IPS-NIHi11 (cell line): ENCODE results near the gene FGR.
"Not testable (repeated sequence)": the region's sequence is repeated elsewhere in the genome, so short reads cannot be mapped to it uniquely, and the experiment has no call there.

ENCODE experiments used
- DNase-seq: peaks from one replicate; pipeline ENCODE4 v3.0.0; 2012; ENCODE audit warnings: mixed read lengths, low spot score

The FGR gene

DNA sequence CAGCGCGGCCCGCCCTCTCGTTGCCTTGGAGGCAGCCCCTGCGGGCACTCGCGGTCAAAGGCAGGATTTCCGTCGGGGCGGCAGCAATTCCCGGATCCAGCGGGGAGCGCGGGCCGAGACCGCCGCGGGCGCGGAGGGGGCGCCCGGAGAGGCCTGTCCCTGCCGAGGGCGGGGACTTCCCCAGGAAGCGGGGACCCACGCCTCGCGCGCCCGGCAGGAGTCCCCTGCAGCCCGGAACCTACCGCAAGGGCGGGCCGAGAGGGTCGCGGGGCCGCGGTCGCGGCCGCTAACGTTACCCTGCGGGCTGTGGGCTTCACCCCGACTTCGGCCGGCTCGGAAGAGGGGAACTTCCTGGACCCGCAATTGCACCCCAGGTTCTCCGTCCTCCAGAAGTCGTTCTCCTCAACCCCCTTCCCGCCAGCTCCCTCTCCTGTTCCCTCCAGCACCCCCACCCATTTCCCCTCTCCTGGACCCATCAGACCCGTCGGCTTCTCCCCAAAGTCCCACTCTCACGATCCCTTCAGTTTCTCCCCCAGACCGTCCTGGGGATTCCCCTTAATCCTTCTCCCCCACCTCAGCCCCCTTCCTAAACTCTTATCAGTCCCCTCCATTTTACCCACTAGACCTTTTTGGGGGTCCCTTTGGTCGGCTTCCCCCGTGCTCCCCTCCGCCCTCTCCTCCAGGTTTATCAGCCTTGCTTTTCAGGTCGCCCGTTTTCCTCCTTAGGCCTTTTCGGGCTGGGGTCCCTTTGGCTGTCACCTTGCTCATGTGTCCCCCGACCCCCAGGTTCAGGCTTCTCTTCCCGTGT lies 604 bp downstream of the FGR start:
- DNase-seq: peak; percentile 63

DNA sequence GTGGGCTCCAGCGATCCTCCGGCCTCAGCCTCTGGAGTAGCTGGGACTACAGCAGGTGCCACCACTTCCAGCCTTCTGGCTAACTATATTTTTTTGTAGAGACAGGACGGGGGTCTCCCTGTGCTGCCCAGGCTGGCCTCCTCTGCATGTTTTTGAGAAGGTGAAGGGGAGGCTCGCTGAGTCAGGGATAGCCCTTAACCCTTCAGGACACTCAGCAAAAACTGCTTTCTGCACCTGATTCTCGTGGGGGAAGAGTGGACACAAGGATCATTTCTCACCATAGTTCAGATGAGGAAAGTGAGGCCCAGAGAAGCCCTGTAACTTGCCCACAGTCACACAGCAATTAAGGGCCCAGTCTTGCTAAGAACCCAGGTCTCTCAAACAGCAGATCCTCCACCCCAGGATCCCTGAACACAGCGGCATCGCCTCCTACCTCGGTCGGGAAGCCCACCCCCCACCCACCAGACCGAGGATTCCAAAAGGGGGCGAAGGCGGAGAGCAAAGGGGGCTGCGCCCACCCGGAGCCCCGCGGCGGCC lies 1.3 kb downstream of the FGR start:
- no peak for DNase-seq

DNA sequence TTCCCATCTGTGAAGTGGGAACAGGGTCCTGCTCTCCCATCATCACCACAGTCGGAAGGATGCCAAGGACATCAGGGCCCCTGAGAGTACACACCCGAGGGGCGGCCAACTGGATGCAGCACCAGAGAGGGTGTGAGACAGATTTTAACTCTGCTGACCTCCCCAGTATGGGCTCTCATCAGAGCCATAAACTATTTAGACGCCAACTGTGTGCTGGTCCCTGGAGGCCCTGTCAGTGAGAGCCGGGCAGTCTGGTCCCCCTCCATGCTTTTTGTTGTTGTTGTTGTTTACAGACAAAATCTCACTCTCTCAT lies 1.7 kb downstream of the FGR start:
- no peak for DNase-seq

DNA sequence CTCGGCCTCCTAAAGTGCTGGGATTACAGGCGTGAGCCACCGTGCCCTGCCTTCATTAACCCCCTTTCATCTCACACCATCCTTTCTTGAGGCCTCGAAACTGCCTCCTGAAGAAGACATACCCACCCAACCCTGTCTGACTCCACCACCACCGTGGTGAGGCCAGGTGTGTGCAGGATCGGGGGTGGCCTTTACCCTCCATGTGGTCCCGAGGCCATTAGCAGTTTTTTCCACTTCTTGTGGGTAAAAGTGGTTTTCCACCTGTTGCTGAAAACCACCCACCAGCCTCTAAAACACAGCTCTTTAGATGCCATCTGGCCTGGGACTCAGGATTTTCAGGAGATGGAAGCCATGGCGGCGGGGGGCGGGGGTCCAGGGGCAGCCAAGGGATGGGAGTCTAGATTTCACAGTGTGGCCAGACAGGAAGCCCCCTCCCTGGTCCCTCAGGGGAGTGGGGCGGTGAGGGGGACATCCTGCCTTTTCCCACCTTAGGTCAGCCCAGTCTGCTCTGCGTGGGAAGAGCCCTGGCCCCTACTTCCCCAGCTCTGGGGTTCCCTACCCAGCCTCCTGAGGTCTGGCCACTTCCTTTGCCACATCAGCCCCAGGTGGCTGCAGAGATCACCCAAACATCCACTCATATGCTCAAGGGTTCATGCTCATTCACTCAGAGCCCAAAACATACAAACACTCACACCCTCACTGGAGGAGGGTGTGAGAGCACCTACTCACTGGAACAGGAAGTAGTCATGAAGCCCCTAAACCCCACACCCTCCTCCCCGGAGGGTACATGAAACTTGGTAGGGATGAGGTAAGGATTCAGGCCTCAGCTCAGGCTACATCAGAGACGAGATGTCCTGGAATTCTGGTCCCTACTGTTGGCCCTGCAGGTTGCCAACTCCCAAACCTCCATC lies 2.3 kb downstream of the FGR start:
- DNase-seq: no peak

DNA sequence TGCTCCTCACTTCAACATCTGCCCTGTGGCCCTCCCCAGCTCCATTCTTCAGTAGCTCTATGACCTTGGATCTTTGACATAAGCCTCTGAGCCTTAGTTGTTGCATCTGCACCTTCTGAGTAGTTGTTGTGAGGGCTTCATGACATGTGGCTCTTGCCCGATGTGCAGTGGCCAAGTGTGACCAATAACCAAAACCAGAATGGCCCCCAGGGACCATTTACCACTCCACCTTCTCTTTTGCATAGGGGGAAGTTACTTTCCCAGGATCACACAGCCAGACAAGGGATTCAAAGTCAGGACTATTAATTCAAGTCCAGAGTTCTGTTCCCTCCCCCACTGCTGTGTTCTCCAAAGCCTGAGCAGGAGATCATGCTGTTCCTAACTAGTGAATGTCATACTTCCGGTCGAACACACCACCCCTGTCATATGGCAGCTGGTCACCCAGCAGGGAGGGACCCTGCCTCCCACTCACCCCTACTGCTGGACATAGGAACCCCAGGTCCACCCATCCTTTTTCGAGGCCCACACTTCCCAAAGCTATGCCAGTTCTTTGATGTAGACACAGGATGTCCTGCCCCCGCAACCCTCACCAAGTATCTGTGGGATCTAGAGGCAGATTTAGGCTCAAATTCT lies 4.0 kb downstream of the FGR start:
- DNase-seq: no peak

DNA sequence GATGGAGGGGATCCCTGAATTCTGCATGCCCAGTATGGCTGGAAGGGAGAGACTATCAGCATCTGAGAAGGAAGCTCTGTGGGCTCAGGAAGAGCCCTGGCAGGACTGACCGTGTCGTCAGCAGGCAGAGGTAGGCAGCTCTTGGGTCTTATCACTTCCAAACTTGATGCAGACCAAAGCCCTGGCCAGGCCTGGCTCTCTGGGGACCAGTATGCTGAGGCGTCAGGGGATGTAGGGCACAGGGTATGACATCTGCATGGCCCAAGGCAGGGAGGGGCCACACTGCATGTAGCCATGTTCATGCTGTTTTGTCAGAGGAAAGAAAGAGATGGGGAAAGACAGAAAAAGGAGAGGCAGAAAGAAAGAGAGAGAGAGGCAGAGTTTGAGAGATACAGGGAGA lies 6.3 kb downstream of the FGR start:
- no peak for DNase-seq

DNA sequence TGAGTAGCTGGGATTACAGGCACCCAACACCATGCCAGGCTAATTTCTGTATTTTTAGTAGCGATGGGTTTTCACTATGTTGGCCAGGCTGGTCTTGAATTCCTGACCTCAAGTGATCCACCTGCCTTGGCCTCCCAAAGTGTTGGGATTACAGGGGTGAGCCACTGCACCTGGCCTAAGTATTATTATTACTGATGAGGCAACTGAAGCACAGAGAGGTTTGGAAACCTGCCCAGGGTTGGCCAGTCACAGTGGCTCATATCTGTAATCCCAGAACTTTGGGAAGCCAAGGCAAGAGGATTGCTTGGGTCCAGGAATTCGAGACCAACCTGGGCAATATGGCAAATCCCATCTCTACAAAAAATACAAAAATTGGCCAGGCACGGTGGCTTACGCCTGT lies 7.3 kb downstream of the FGR start:
- DNase-seq: not testable (repeated sequence)

DNA sequence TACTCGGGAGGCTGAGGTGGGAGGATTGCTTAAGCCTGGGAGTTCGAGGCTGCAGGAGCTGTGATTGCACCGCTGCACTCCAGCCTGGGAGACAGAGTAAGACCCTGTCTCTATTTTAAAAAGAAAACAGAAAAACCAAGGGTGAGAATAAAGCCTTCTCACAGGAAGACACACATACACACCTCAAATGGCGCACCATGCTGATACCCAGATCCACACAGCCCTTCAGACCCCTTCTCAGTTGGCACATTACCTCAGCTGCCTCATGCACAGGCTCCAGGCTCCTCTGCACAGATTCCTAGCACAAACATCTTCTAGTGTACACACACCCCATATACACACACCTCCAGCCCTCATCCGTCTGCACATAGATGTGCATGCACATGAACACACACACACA lies 7.9 kb downstream of the FGR start:
- DNase-seq: no peak

DNA sequence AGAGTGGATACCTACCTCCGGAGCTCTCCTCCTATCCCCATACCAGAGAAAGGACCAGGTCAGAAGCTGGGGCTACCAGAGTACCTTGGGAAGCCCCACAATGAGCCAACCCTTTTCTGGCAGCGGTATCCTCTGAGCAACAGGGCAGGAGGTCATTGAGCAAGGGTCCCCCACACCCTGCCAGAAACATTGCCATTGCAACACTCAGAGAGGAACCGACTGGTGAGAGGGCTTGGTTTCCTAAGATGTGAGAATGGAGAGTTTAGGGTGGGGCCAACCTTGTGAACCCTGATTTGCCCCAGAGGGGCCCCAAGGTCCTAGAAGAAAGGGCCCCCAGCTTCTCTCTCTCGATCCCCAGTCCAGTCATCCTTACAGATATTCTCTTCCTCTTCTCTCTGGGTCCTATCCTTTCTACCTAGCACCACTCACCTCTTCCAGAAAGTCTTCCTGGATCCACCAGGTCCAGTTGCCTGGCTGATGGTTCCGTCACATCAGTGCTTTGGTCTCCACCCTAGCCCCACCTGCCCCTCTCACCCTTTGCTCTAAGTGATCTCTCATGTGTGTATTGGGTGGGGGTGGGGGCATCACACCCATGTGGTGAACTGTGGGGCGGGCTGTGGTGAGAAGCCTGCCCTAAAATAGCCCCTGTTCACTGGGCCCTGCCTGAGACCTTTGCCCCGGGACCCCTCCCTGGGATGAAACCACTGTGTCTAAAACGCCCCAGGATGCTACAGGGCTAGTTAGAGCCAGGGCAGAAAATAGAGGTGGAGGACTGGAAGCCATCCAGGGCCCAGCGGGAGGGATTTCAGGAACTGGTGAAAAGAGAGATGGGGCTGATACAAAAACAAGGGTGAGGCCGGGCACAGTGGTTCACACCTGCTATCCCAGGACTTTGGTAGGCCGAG lies 8.7 kb downstream of the FGR start:
- DNase-seq: no peak

DNA sequence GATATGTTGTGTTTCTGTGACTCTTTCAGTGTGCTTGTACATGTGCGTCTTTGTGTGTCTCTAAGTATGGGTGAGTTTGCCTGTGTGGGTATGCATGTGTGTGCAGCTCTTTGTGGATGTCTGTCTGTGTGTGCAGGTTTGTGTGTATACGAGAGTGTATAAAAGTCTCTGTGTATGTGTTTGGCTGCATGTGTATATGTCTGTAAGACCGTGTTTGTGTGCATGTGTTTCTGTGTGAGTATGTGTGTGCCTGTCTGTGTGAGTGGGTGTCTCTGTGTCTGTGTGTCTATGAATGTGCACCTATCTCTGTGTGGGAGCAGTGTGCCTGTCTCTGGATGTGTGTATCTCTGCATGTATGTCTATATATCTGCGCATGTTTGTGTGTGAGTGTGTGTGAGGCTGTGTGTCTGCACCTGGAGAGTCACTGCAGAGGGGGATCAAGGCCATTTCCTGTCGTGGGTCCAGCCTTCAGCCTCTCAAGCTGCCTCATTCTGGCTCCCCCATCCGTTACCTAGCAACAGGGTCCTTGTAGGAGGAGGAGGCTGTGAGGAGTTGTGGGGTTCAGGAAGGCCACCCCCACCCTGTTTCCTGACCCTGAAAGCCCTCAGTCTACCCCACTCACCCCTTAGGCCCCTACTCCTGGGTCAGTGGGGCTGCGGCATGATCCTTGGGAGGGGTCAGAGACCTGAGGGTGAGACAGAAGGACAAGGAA lies 10.4 kb downstream of the FGR start:
- DNase-seq: no peak

DNA sequence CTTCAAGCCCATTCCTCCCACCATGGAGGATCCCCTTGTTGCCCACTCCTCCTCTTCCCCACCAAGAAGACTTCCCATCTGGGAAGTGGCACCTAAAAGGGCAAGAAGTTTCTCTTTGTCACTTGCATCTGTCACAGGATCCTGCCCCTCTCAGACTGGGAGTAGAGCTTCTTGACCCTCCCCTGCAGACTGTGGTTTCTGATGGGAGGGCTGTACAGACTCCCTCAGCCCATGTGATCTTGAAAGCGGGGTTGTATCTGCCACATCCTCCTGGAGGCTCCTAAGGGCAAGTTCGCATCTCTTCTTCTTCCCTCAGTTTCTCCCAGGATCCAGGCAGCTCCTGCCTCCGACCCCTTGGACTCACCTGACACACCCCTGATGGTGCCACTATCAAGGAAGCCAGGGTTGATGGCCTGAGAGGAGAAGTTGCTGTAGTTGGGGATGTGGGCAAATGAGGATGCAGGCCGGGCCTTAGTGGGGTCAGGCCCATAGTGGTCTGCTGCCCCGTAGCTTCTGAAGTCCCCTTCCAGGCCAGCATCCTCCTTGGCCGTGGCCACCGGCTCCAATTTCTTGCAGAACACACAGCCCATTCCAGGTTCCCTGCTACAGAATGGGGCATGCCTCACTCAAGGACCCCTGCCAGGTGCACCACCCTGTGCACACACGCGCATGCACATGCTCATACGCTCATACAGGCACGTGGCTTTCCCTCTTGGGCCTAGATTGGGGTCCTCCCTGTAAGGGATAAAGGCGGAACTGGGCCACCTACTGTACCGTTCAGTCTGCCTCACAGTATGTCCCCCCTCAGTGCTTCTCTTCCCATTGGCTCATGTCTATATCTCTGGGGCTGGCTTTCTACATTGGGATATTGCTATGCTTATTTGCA lies 11.4 kb downstream of the FGR start:
- no peak for DNase-seq

DNA sequence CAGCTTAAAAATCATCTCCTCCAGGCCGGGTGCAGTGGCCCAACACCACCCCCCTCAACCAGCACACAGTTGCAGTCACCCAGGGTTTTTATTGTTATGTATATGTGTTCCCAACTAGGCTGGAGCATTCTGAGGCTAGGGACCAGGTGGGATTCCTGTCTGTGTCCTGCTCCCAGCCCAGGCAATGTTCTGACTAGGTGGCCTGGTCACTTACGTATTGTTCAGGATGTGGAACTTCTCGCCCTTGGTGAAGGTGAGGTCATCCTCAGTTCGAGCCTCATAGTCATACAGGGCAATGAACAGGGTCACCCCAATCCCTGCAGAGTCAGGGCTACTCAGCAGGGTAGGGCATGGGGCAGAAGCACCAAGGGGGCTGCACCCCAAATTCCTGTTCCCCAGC lies 12.2 kb downstream of the FGR start:
- peak; percentile 43 for DNase-seq

DNA sequence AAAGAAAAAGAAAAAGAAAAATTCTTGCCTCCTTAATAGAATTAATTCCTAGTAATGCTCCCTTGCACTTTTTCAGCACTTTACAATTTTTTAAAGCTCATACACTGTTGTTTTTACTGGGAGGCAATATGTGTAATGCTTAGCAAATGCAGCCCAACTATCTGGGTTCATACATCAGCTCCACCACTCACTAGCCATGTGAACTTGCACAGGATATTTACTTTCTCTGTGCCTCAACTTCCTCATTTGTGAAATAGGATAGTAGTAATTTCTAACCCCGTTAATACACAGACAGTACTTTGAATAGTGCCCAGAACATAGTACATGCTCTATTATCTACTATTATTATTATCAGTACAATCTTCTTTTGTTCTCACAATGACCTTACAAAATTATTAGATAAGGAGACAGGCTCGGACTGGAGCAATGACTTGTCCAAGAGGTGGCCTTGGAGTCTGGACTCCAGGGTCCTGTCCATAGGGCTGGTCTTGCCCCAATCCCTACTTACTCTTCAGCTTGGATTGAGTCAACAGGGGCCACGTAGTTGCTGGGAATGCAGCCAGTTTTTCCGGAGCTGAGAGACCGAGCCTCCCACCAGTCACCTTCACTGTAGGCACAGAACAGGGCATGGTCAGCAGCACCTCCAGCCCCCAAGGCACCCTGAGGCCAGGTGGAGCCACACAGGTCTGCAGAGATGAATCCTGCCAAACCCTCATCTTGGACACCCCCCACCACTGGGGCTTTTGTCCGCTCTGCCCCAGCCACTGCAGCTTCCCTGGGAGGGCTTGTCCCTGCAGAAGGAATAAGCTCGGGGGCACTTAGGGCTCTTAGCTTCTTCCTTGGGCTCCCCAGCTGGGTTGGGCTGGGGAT lies 13.7 kb downstream of the FGR start:
- DNase-seq: no peak

DNA sequence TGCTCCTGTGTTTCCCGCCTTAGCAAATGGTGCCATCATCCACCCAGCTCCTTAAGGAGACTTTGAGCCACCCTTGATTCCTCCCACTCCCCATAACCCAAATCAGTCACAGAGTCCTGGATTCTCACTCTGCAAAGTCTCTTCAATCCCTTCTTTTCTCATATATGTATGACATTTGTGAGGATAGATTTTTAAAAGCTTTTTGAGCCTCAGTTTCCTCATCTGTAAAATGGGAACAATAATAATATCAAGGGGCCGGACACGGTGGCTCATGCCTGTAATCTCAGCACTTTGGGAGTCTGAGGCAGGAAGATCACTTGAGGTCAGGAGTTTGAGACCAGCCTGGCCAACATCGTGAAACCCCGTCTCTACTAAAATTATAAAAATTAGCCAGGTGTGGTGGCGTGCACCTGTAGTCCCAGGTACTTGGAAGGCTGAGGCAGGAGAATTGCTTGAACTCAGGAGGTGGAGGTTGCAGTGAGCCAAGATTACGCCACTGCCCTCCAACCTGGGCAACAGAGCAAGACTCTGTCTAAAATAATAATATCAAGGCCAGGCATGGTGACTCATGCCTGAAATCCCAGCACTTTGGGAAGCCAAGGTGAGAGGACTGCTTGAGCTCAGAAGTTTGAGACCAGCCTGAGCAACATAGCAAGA lies 15.1 kb downstream of the FGR start:
- not testable (repeated sequence) for DNase-seq

DNA sequence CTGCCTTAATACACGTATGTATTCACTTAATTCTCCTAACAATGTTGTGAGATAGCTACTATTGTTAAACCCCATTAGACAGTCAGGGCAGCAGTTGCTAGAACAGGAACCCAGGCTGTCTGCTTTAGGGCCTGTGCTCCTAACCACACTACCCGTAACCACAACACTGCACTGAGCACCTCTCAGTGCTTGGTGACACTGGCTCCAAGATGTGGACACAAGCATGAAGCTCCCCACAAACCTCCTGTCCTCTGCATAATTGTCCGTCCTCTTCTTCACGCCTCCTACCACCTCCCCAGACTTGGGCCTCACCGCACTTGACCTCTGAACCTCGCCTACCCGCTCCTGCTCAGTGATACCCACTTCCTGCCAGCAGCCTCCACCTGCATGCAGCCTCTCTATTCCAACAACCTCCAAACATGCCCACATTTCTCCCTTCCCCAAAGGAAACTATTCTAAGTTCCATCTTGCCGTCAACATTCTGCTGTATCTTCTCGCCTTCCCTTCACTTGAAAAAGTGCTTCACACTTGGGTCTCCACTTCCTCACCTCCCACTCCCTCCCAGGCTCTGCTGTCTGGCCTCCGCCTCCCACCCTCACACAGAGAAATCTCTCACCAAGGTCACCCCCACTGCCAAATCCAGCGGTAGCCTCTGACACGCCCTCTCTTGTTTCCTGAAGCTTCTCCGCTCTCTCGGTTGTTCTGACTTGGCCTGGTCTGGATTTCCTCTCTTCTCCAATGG lies 16.5 kb downstream of the FGR start:
- DNase-seq: no peak

DNA sequence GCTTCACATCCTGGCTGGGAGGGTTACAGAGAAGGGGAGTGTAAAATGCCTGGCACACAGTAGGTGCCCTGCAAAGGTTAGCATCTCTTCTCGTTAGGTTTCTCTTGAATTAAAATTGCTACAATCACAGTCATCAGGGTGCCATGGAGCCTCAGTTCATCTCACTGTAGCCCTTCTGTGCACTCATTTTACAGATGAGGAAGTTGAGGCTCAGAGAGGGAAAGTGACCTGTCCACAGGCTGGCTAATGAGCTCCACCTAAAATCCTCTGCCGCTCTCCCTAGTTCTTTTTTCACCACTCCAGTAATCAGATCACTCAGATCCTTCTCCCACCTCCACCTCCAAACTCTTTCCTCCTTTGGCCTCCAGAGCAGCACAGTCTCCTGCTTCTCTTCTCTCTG lies 17.6 kb downstream of the FGR start:
- no peak for DNase-seq

DNA sequence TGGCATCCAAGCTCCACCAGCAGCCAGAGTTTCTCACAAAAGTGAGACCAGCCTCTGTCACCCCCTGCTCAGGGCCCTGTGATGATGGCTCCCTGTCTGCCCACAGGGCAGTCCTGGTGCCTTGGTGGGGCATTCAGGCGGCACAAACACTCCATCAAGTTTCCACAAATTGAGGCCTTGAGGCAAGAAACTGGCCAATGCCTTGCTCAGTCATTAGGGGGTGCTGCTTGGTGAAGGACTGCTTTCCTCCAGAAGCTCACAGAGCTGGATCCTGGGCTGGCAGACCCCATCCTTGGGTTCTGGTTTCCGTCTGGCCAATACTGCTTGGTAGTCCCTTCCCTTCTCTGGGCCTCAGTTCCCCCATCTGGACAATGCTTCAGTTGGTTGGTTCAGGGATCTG lies 18.5 kb downstream of the FGR start:
- no peak for DNase-seq
